H9 (cell line): ENCODE results near the gene SAG. TPM values are rescaled to one million over a fixed set of nuclear protein-coding genes. Genes with fewer than 3 reads are reported as not detected.

Source experiments
- DNase-seq: peaks from one replicate; pipeline ENCODE4 v3.0.0-alpha.2; 2017
- H2AFZ ChIP-seq: one replicate; pipeline ENCODE4 v1.6.1; 2013; ENCODE audit warnings: mild to moderate bottlenecking, low read length, control low read depth, moderate library complexity
- H2AK5ac ChIP-seq: 2 replicates; pipeline ENCODE4 v1.6.1; 2013; ENCODE audit warnings: low read length, control low read depth, mixed read lengths; ENCODE audit not compliant: insufficient read length
- H2BK120ac ChIP-seq: one replicate; pipeline ENCODE4 v1.6.1; 2013; ENCODE audit warnings: low read depth, mild to moderate bottlenecking, low read length, control low read depth, inconsistent platforms; ENCODE audit not compliant: poor library complexity, severe bottlenecking
- H2BK12ac ChIP-seq: 2 replicates; pipeline ENCODE4 v1.6.1; 2013; ENCODE audit warnings: low read length, control low read depth, mixed read lengths, low read depth; ENCODE audit not compliant: insufficient read length
- H2BK15ac ChIP-seq: 2 replicates; pipeline ENCODE4 v1.6.1; 2013; ENCODE audit warnings: low read depth, low read length, control low read depth
- H2BK20ac ChIP-seq: one replicate; pipeline ENCODE4 v1.6.1; 2013; ENCODE audit warnings: low read depth, mild to moderate bottlenecking, low read length, control low read depth, inconsistent platforms; ENCODE audit not compliant: poor library complexity, severe bottlenecking
- H2BK5ac ChIP-seq: 2 replicates; pipeline ENCODE4 v1.6.1; 2013; ENCODE audit warnings: low read length, control low read depth, mixed read lengths; ENCODE audit not compliant: insufficient read length
- H3K14ac ChIP-seq: 2 replicates; pipeline ENCODE4 v1.6.1; 2013; ENCODE audit warnings: low read length, control low read depth; ENCODE audit not compliant: insufficient read depth
- H3K18ac ChIP-seq: 2 replicates; pipeline ENCODE4 v1.6.1; 2013; ENCODE audit warnings: low read depth, mild to moderate bottlenecking, mixed read lengths, low read length, control low read depth; ENCODE audit not compliant: insufficient read length
- H3K23ac ChIP-seq: 2 replicates; pipeline ENCODE4 v1.6.1; 2013; ENCODE audit warnings: low read length, control low read depth, mixed read lengths, low read depth; ENCODE audit not compliant: insufficient read length
- H3K23me2 ChIP-seq: 2 replicates; pipeline ENCODE4 v1.6.1; 2013; ENCODE audit warnings: low read depth, mild to moderate bottlenecking, mixed read lengths, low read length, control low read depth; ENCODE audit not compliant: insufficient read length, poor library complexity, severe bottlenecking
- H3K27ac ChIP-seq: 2 replicates; pipeline ENCODE4 v1.5.1; 2013; ENCODE audit warnings: low read length, control low read depth, mixed read lengths, low read depth; ENCODE audit not compliant: insufficient read length
- H3K27me3 ChIP-seq: 2 replicates; pipeline ENCODE4 v1.6.1; 2013; ENCODE audit warnings: low read length, control low read depth, inconsistent platforms; ENCODE audit not compliant: insufficient read depth
- H3K4ac ChIP-seq: 2 replicates; pipeline ENCODE4 v1.6.1; 2013; ENCODE audit warnings: low read depth, mild to moderate bottlenecking, control low read depth, inconsistent platforms, low read length, moderate library complexity
- H3K4me1 ChIP-seq: 2 replicates; pipeline ENCODE4 v1.6.1; 2013; ENCODE audit warnings: low read length, control low read depth, inconsistent platforms; ENCODE audit not compliant: insufficient read depth
- H3K4me2 ChIP-seq: 2 replicates; pipeline ENCODE4 v1.6.1; 2013; ENCODE audit warnings: low read length, control low read depth, mixed read lengths; ENCODE audit not compliant: insufficient read length, insufficient read depth
- H3K56ac ChIP-seq: 2 replicates; pipeline ENCODE4 v1.6.1; 2013; ENCODE audit warnings: low read depth, mild to moderate bottlenecking, mixed read lengths, low read length, control low read depth; ENCODE audit not compliant: insufficient read length
- H3K79me1 ChIP-seq: 2 replicates; pipeline ENCODE4 v1.6.1; 2013; ENCODE audit warnings: low read depth, mild to moderate bottlenecking, moderate library complexity, low read length, control low read depth, inconsistent platforms; ENCODE audit not compliant: insufficient read depth, poor library complexity, severe bottlenecking
- H3K79me2 ChIP-seq: 2 replicates; pipeline ENCODE4 v1.6.1; 2013; ENCODE audit warnings: low read length, control low read depth, inconsistent platforms; ENCODE audit not compliant: insufficient read depth
- H3K9ac ChIP-seq: 2 replicates; pipeline ENCODE4 v1.6.1; 2013; ENCODE audit warnings: low read length, control low read depth, mixed read lengths; ENCODE audit not compliant: insufficient read length; ENCODE audit errors: extremely low read depth
- H3K9me3 ChIP-seq: one replicate; pipeline ENCODE4 v1.6.1; 2013; ENCODE audit warnings: low read depth, low read length, inconsistent platforms; ENCODE audit not compliant: control insufficient read depth
- H3T11ph ChIP-seq: one replicate; pipeline ENCODE4 v1.6.1; 2013; ENCODE audit warnings: mild to moderate bottlenecking, low read length, control low read depth, inconsistent platforms
- H4K20me1 ChIP-seq: one replicate; pipeline ENCODE4 v1.6.1; 2013; ENCODE audit not compliant: control insufficient read depth, insufficient read length, insufficient read depth
- H4K5ac ChIP-seq: 2 replicates; pipeline ENCODE4 v1.6.1; 2013; ENCODE audit warnings: low read depth, mild to moderate bottlenecking, mixed read lengths, low read length, control low read depth; ENCODE audit not compliant: insufficient read length
- H4K8ac ChIP-seq: replicated peaks from 2 replicates; pipeline ENCODE4 v1.6.1; 2013; ENCODE audit warnings: low read length, control low read depth, mixed read lengths, low read depth; ENCODE audit not compliant: insufficient read length
- H4K91ac ChIP-seq: 2 replicates; pipeline ENCODE4 v1.6.1; 2013; ENCODE audit warnings: low read depth, mild to moderate bottlenecking, moderate library complexity, mixed read lengths, low read length, control low read depth; ENCODE audit not compliant: insufficient read length
- H3K27ac Mint-ChIP-seq, 3 experiments: 2 replicates in 2 of 3; 3 replicates in 1 of 3; pipeline ENCODE4 v1.8.0; 2020 to 2021; ENCODE audit warnings: mixed read lengths in 3 of 3, mild to moderate bottlenecking in 1 of 3, moderate library complexity in 1 of 3
- H3K27me3 Mint-ChIP-seq: 2 replicates; pipeline ENCODE4 v1.8.0; 2021; ENCODE audit warnings: low read depth, mild to moderate bottlenecking, moderate library complexity, mixed read lengths
- H3K36me3 Mint-ChIP-seq, 3 experiments: 2 replicates in 2 of 3; 3 replicates in 1 of 3; pipeline ENCODE4 v1.8.0; 2020 to 2021; ENCODE audit warnings: low read depth in 3 of 3, mixed read lengths in 3 of 3; ENCODE audit not compliant: insufficient read depth in 1 of 3
- H3K4me1 Mint-ChIP-seq, 2 experiments: 2 replicates each; pipeline ENCODE4 v1.8.0; 2020; ENCODE audit warnings: mixed read lengths in 2 of 2
- H3K4me3 Mint-ChIP-seq, 2 experiments: 2 replicates in 1 of 2; 3 replicates in 1 of 2; pipeline ENCODE4 v1.8.0; 2020 to 2021; ENCODE audit warnings: mild to moderate bottlenecking in 2 of 2, mixed read lengths in 2 of 2, moderate library complexity in 1 of 2
- H3K9me3 Mint-ChIP-seq, 2 experiments: 2 replicates in 1 of 2; 3 replicates in 1 of 2; pipeline ENCODE4 v1.8.0; 2020; ENCODE audit warnings: mild to moderate bottlenecking in 2 of 2, mixed read lengths in 2 of 2, moderate library complexity in 1 of 2
- CTCF ChIP-seq: fragments of 200-600 bp; sonication (generic); conservative IDR thresholded peaks from 3 replicates; pipeline ENCODE4 v1.8.0; 2021; ENCODE audit warnings: antibody characterized with exemption, mild to moderate bottlenecking
- WGBS: extraction: QIAGEN DNeasy Blood & Tissue Kit; methylation state at CpG from one replicate; pipeline ENCODE4 v1.1.7; 2013; ENCODE audit warnings: missing lambda C conversion rate, low lambda C conversion rate, mixed read lengths; ENCODE audit not compliant: insufficient read length; ENCODE audit errors: extremely low coverage; 5-methylcytosine and 5-hydroxymethylcytosine counted together
- total RNA-seq: library from RNA; stranded (reverse); gene quantifications from 2 replicates; pipeline ENCODE4 v1.2.1, GENCODE V29; 2021

SAG gene
- total RNA-seq, 1 experiment from 2014 or later, result not detected

GRCh38 chr2:233301811-233302210, 5.8 kb upstream of the SAG start:
- Histone ChIP-seq H4K20me1 (no peaks in the 10 kb centered on the region), H2BK12ac (no peak overlapping the region), H3K23me2 (no peaks in the 10 kb centered on the region), H4K8ac (no peak overlapping the region), H3K23ac (no peak overlapping the region), H2BK120ac (no peak overlapping the region), H3T11ph (no peak overlapping the region), H2BK5ac (no peak overlapping the region), H2AFZ (no peak overlapping the region), H3K9me3 (no peaks in the 10 kb centered on the region), H3K14ac (no peak overlapping the region), H3K4me2 (no peak overlapping the region), H3K18ac (no peak overlapping the region), H3K79me1 (no peaks in the 10 kb centered on the region), H3K79me2 (no peaks in the 10 kb centered on the region), H4K5ac (no peak overlapping the region), H2AK5ac (no peak overlapping the region), H3K4me1 (no peaks in the 10 kb centered on the region; the same call in 1 of the 2 replicates), H2BK20ac (no peak overlapping the region), H3K27ac (no peak overlapping the region), H3K4ac (no peak overlapping the region), H3K56ac (no peak overlapping the region), H3K9ac (no peak overlapping the region), H2BK15ac (no peak overlapping the region), H3K27me3 (no peaks in the 10 kb centered on the region), H4K91ac (no peak overlapping the region)
- no peak for TF ChIP-seq CTCF
- WGBS, result no CpG with 5 or more reads among the region's 6 CpGs
- H3K4me3 Mint-ChIP-seq, result no peak overlapping the region
- DNase-seq, result no peak
- H3K27me3 Mint-ChIP-seq, result 0 out of 2 replicates have a peak, but pooled peaks cover 3% of the 10 kb centered on the region
- H3K36me3 Mint-ChIP-seq, result no peaks in the 10 kb centered on the region
- no peaks in the 10 kb centered on the region for H3K9me3 Mint-ChIP-seq
- peaks cover 11 to 12% of the 10 kb centered on the region in 2 experiments for H3K4me1 Mint-ChIP-seq
- no peak overlapping the region for H3K27ac Mint-ChIP-seq
